Measurements from ENCODE around the gene NECTIN3.

DNA sequence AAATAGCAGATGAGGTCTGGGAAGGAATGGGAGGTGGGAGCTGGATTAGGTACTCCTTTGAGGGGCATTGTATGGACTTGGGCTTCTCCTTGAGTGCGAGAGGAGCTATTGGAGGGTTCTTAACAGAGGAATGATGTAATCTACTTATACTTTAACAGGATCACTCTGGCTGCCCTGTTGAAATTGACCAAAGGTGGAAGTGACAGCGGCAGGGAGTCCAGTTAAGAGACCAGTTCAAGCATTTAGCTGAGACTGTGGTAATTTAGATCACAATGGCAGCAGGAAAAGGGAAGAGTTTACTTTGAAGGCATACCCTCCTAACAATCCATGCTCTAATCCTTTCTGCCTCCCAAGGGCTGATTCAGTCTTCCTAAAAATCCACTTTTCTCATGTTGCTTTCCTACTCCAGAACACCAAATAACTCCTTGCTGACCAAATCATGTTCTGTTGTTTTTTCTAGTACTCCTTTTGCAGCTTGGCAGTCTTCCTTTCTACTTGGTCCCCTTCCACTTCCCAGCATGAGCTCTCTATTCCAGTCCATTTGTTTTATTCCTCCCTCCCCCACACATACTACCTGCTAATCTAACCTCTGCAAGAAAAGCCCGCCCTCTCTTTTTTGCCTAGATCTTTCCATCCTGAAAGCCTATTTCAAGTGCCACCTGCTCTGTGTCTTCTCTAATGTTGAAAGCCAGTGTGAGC is 139.4 kb downstream of the NECTIN3 start:
- TF ChIP-seq, protein P1, sequence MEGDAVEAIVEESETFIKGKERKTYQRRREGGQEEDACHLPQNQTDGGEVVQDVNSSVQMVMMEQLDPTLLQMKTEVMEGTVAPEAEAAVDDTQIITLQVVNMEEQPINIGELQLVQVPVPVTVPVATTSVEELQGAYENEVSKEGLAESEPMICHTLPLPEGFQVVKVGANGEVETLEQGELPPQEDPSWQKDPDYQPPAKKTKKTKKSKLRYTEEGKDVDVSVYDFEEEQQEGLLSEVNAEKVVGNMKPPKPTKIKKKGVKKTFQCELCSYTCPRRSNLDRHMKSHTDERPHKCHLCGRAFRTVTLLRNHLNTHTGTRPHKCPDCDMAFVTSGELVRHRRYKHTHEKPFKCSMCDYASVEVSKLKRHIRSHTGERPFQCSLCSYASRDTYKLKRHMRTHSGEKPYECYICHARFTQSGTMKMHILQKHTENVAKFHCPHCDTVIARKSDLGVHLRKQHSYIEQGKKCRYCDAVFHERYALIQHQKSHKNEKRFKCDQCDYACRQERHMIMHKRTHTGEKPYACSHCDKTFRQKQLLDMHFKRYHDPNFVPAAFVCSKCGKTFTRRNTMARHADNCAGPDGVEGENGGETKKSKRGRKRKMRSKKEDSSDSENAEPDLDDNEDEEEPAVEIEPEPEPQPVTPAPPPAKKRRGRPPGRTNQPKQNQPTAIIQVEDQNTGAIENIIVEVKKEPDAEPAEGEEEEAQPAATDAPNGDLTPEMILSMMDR (IDR thresholded peaks at IDR 0.05; ENCODE audit: low read depth, low read length) = no peak
- TF ChIP-seq EZH2phosphoT487 (IDR thresholded peaks at IDR 0.05; ENCODE audit: low read depth) = no peak

Data from OCI-LY3 (cell line).